ENCODE results near the gene TENM4.

TENM4 gene

GRCh38 chr11:79296141-79296540 is 144.7 kb downstream of the TENM4 start:
- DNase-seq (ENCODE audit: low read depth in 2 of 2), result no peak

GRCh38 chr11:79294845-79295731 is 145.7 kb downstream of the TENM4 start:
- DNase-seq (ENCODE audit: low read depth in 2 of 2), result no peak

GRCh38 chr11:79291948-79292347 is 148.9 kb downstream of the TENM4 start:
- DNase-seq (ENCODE audit: low read depth in 2 of 2), result no peak

GRCh38 chr11:79290761-79291160 is 150.1 kb downstream of the TENM4 start:
- DNase-seq (ENCODE audit: low read depth in 2 of 2), result no peak

GRCh38 chr11:79287952-79288351 is 152.9 kb downstream of the TENM4 start:
- DNase-seq (ENCODE audit: low read depth in 2 of 2), result no peak

- DNase-seq (ENCODE audit: low read depth in 2 of 2), result no peak
Observed at GRCh38 chr11:79285756-79286155, 155.1 kb downstream of the TENM4 start.

- DNase-seq (ENCODE audit: low read depth in 2 of 2), result no peak
Observed at GRCh38 chr11:79276736-79277325, 164.0 kb downstream of the TENM4 start.

- no peak for DNase-seq (ENCODE audit: low read depth in 2 of 2)
Observed at GRCh38 chr11:79274636-79275331, 166.0 kb downstream of the TENM4 start.

- DNase-seq (ENCODE audit: low read depth in 2 of 2), result no peak
Observed at GRCh38 chr11:79273781-79274180, 167.0 kb downstream of the TENM4 start.

- no peak for DNase-seq (ENCODE audit: low read depth in 2 of 2)
Observed at GRCh38 chr11:79269611-79270307, 171.1 kb downstream of the TENM4 start.

- no peak for DNase-seq (ENCODE audit: low read depth in 2 of 2)
Observed at GRCh38 chr11:79266396-79266795, 174.4 kb downstream of the TENM4 start.

- DNase-seq (ENCODE audit: low read depth in 2 of 2), result no peak
Observed at GRCh38 chr11:79265756-79266322, 175.0 kb downstream of the TENM4 start.

GRCh38 chr11:79264284-79264683 is 176.5 kb downstream of the TENM4 start:
- DNase-seq (ENCODE audit: low read depth in 2 of 2), result no peak

- DNase-seq (ENCODE audit: low read depth in 2 of 2), result no peak
Observed at GRCh38 chr11:79263001-79263400, 177.8 kb downstream of the TENM4 start.

GRCh38 chr11:79262221-79262620 is 178.6 kb downstream of the TENM4 start:
- no peak for DNase-seq (ENCODE audit: low read depth in 2 of 2)

- DNase-seq (ENCODE audit: low read depth in 2 of 2), result no peak
Observed at GRCh38 chr11:79261684-79262083, 179.1 kb downstream of the TENM4 start.

GRCh38 chr11:79259800-79260199 is 181.0 kb downstream of the TENM4 start:
- DNase-seq (ENCODE audit: low read depth in 2 of 2), result no peak

- DNase-seq (ENCODE audit: low read depth in 2 of 2), result no peak
Observed at GRCh38 chr11:79258576-79258975, 182.3 kb downstream of the TENM4 start.

GRCh38 chr11:79255965-79256364 is 184.9 kb downstream of the TENM4 start:
- no peak for DNase-seq (ENCODE audit: low read depth in 2 of 2)

GRCh38 chr11:79253280-79253679 is 187.6 kb downstream of the TENM4 start:
- no peak for DNase-seq (ENCODE audit: low read depth in 2 of 2)

- no peak for DNase-seq (ENCODE audit: low read depth in 2 of 2)
Observed at GRCh38 chr11:79249295-79249993, 191.4 kb downstream of the TENM4 start.
